Common myeloid progenitor, CD34-positive (primary cell): ENCODE data around the gene APOA1.

Source experiments
- CTCF ChIA-PET: fragments of 350-600 bp; sonication (Branson Sonifier 250); formaldehyde crosslinking; loops from one replicate; lab custom pipeline; 2021; ENCODE audit warnings: antibody characterized with exemption; lab: Charles Lee
- POLR2A ChIA-PET: fragments of 350-600 bp; sonication (Branson Sonifier 250); formaldehyde crosslinking; loops from one replicate; lab custom pipeline; 2021; ENCODE audit warnings: antibody characterized with exemption; lab: Charles Lee
- DNase-seq, 3 donors: peaks; one replicate each; pipeline versions ENCODE4 v3.0.0 to v3.0.0-alpha.2; 2013
- H3K27ac ChIP-seq, 2 experiments: 1 replicate in 1 of 2; 2 replicates in 1 of 2; pipeline ENCODE4 v1.7.0; 2013; ENCODE audit warnings: inconsistent platforms in 2 of 2, low read length in 2 of 2, mild to moderate bottlenecking in 2 of 2, low read depth in 1 of 2, moderate library complexity in 1 of 2; ENCODE audit not compliant: severe bottlenecking in 2 of 2, insufficient read depth in 1 of 2, poor library complexity in 1 of 2
- H3K27me3 ChIP-seq, 5 experiments: replicated peaks in 2 of 5; 1 replicate in 3 of 5; 2 replicates in 2 of 5; pipeline versions ENCODE4 v1.6.1 to v1.7.0; 2013; ENCODE audit warnings: low read length in 4 of 5, mild to moderate bottlenecking in 2 of 5, moderate library complexity in 2 of 5, inconsistent platforms in 1 of 5; ENCODE audit not compliant: insufficient read depth in 5 of 5, control insufficient read depth in 4 of 5
- H3K36me3 ChIP-seq, 4 experiments: 1 replicate in 2 of 4; 2 replicates in 2 of 4; pipeline versions ENCODE4 v1.6.1 to v1.7.0; 2013; ENCODE audit warnings: low read length in 3 of 4, control low read depth in 1 of 4, mild to moderate bottlenecking in 1 of 4; ENCODE audit not compliant: control insufficient read depth in 4 of 4, insufficient read depth in 4 of 4
- H3K4me1 ChIP-seq, 4 experiments: 1 replicate in 3 of 4; 2 replicates in 1 of 4; pipeline versions ENCODE4 v1.6.1 to v1.7.1; 2013; ENCODE audit warnings: low read length in 3 of 4, mild to moderate bottlenecking in 3 of 4, control low read depth in 1 of 4, inconsistent platforms in 1 of 4, moderate library complexity in 1 of 4; ENCODE audit not compliant: control insufficient read depth in 4 of 4, insufficient read depth in 4 of 4; ENCODE audit errors: control extremely low read depth in 1 of 4
- H3K4me3 ChIP-seq, 7 experiments: 1 replicate in 4 of 7; 2 replicates in 3 of 7; pipeline versions ENCODE4 v1.5.1 to v1.7.0; 2013; ENCODE audit warnings: mild to moderate bottlenecking in 7 of 7, low read length in 6 of 7, moderate library complexity in 6 of 7, inconsistent platforms in 2 of 7, low read depth in 2 of 7, control low read depth in 1 of 7; ENCODE audit not compliant: insufficient read depth in 4 of 7, control insufficient read depth in 1 of 7; ENCODE audit errors: extremely low read depth in 1 of 7
- H3K9me3 ChIP-seq, 5 experiments: 1 replicate in 4 of 5; 2 replicates in 1 of 5; pipeline versions ENCODE4 v1.6.1 to v1.7.1; 2013; ENCODE audit warnings: low read length in 4 of 5, mild to moderate bottlenecking in 2 of 5, inconsistent platforms in 1 of 5, low read depth in 1 of 5, moderate library complexity in 1 of 5; ENCODE audit not compliant: control insufficient read depth in 4 of 5, insufficient read depth in 2 of 5; ENCODE audit errors: control extremely low read depth in 1 of 5
- WGBS: methylation state at CpG from one replicate; pipeline ENCODE4 v1.1.5; 2013; ENCODE audit not compliant: insufficient coverage; 5-methylcytosine and 5-hydroxymethylcytosine counted together

Gene APOA1

GRCh38 chr11:116788534-116788933, 48.9 kb downstream of the APOA1 start:
- peak overlapping the region; percentile 76 to 93 (median 86) for H3K4me3 ChIP-seq
- no CpG with 5 or more reads among the region's 4 CpGs for WGBS
- CTCF ChIA-PET: interaction anchor here (1.1 to 9.8 kb wide), 9 partner anchors 12 to 320 kb away, joined by 3 to 134 read pairs (median 14); partner anchors contain the start of gene APOA1
- peaks cover 16 to 32% (median 24%) of the 10 kb centered on the region in 4 experiments for H3K36me3 ChIP-seq
- peaks cover 0 to 27% (median 21%) of the 10 kb centered on the region in 4 experiments for H3K4me1 ChIP-seq
- no peak for DNase-seq
- POLR2A ChIA-PET: interaction anchor here (0.6 to 1.3 kb wide), 2 partner anchors 17 to 47 kb away, joined by 3 read pairs; no protein-coding TSS in a partner anchor
- H3K27ac ChIP-seq: peak overlapping the region in 1 of 2 experiments; percentile 77
- no peaks in the 10 kb centered on the region for H3K9me3 ChIP-seq
- peaks cover 0 to 2% (median 0%) of the 10 kb centered on the region in 5 experiments for H3K27me3 ChIP-seq

DNA sequence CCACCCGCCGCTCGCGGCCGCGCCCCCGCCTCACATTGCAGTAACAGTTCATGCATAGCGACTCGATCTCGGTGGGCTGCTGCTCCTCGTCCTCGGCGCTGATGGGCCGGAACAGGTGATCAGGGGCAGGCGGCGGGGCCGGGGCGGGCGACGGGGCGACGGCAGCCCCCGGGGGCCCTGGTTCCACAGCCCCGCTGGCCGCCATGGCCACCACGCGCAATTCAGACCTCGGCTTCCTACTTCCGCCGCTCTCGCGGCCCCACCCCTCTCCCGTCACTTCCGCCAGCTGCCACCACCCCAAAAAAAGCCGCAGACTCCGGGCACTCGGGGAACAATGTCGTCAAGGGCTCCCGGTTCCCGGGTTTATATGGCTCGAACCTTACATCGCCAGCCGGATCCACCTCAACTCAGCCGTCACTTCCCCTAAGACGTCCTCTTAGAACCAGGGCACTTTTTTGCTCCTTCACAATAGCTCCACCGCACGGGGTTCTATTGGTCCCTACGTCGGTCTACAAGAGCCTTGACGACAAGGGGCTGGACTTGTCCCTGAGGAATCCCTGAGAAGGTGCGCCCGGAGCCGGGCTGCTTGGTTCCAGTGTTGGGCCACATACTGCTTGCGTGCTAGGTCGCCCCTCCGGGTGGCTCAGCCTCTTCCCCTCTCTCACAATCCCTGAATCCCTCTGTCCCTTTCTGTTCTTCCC, 49.5 kb downstream of the APOA1 start, which contains the start of gene ZPR1:
Gene ZPR1 (minus strand): TSS at position 238 of the 701 bp plus-strand sequence. CDS start 33 bp downstream, at position 205.
- DNase-seq: peak; percentile 75 to 83 (median 81)
- peak within 1 kb of the TSS; percentile 76 to 93 (median 86) for H3K4me3 ChIP-seq
- H3K27me3 ChIP-seq: peaks cover 0 to 2% (median 0%) of the 10 kb centered on the region in 5 experiments
- no peaks in the 10 kb centered on the region for H3K9me3 ChIP-seq
- H3K4me1 ChIP-seq: peaks cover 0 to 27% (median 21%) of the 10 kb centered on the region in 4 experiments
- POLR2A ChIA-PET: interaction anchor here (0.6 to 1.5 kb wide), 3 partner anchors 15 to 48 kb away, joined by 3 to 6 read pairs (median 3); partner anchors contain the start of gene BUD13
- peaks cover 18 to 38% (median 28%) of the 10 kb centered on the region in 4 experiments for H3K36me3 ChIP-seq
- H3K27ac ChIP-seq: peak within 1 kb of the TSS; percentile 77
- WGBS: under 1% methylated on average over 45 of the region's 56 CpGs
- CTCF ChIA-PET: interaction anchor here (1.1 to 9.8 kb wide), 11 partner anchors 12 to 458 kb away, joined by 3 to 134 read pairs (median 6); partner anchors contain the start of genes APOA1 and BUD13

DNA sequence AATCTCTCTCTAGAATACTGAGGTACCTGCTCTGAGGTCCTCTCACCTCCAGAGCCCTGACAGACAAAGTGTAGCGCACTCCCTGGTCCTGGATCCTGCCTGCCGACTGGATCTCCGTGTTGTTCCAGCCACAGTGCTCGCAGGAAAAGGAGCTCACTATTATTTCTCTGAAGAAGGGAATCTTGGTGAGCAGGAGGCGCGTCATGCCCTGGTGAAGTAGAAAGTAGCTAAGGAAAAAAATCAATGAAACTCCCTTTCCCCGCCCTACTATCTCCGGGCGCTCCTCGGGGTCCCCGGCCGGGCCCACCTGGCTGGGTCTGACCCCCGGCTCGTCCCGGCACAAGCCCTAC, 50.0 kb downstream of the APOA1 start:
- Histone ChIP-seq H3K36me3 (peaks cover 21 to 43% (median 33%) of the 10 kb centered on the region in 4 experiments), H3K9me3 (no peaks in the 10 kb centered on the region), H3K27me3 (peaks cover 0 to 2% (median 0%) of the 10 kb centered on the region in 5 experiments), H3K4me1 (peaks cover 0 to 27% (median 21%) of the 10 kb centered on the region in 4 experiments), H3K27ac (peak overlapping the region; percentile 77), H3K4me3 (peak overlapping the region; percentile 76 to 93 (median 86))
- 0% methylated on average over 12 of the region's 15 CpGs for WGBS
- POLR2A ChIA-PET: interaction anchor here (1.3 to 1.5 kb wide), 2 partner anchors 15 to 48 kb away, joined by 3 to 6 read pairs; partner anchors contain the start of gene BUD13
- CTCF ChIA-PET: interaction anchor here (1.1 to 9.8 kb wide), 10 partner anchors 11 to 458 kb away, joined by 3 to 134 read pairs (median 4); partner anchors contain the start of genes APOA1 and BUD13
- no peak for DNase-seq

- ChIA-PET CTCF (interaction anchor here (0.9 to 9.8 kb wide), 11 partner anchors 11 to 459 kb away, joined by 3 to 134 read pairs (median 3); partner anchors contain the start of genes APOA1 and BUD13), POLR2A (interaction anchor here (1.5 kb wide), 1 partner anchor 14 kb away, joined by 6 read pairs; the partner anchor contains the start of gene BUD13)
- H3K9me3 ChIP-seq: no peaks in the 10 kb centered on the region
- WGBS: 83% methylated on average over 3 of the region's 5 CpGs
- no peak for DNase-seq
- peaks cover 0 to 27% (median 21%) of the 10 kb centered on the region in 4 experiments for H3K4me1 ChIP-seq
- peaks cover 0 to 2% (median 0%) of the 10 kb centered on the region in 5 experiments for H3K27me3 ChIP-seq
- H3K27ac ChIP-seq: peak overlapping the region; percentile 77
- peak overlapping the region; percentile 76 to 93 (median 86) for H3K4me3 ChIP-seq
- H3K36me3 ChIP-seq: peaks cover 21 to 47% (median 36%) of the 10 kb centered on the region in 4 experiments
Measured at GRCh38 chr11:116786966-116787365, 50.5 kb downstream of the APOA1 start.

DNA sequence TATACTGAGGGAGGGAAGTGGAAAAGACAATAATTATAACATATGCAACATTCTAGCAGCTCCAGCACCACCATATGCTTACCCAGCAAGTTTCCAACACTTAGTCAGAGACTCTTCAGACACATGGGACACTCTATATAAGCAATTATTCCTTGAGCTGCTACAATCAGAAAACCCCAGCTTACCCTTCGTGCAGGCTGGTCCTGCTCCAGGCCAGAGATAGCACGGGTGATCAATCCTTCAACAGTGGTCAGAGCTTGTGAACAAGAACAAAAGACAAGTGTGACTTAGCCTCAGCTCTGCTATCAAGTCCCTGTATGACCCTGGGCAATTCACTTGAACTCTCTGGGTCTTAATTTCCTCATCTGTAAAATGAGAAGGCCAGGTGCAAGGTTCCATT, 51.1 kb downstream of the APOA1 start:
- Histone ChIP-seq H3K4me3 (peak overlapping the region in 2 of 7 experiments; percentile 87 to 90), H3K4me1 (peaks cover 0 to 23% (median 17%) of the 10 kb centered on the region in 4 experiments), H3K36me3 (peaks cover 22 to 51% (median 39%) of the 10 kb centered on the region in 4 experiments), H3K27ac (no peak overlapping the region), H3K27me3 (peaks cover 0 to 2% (median 0%) of the 10 kb centered on the region in 5 experiments), H3K9me3 (no peaks in the 10 kb centered on the region)
- no peak for DNase-seq
- CTCF ChIA-PET: interaction anchor here (0.6 to 9.8 kb wide), 9 partner anchors 9 to 444 kb away, joined by 3 to 134 read pairs (median 3); partner anchors contain the start of genes APOA1 and PAFAH1B2
- 100% methylated on average over 2 of the region's 2 CpGs for WGBS
- POLR2A ChIA-PET: interaction anchor here (1.5 kb wide), 1 partner anchor 14 kb away, joined by 6 read pairs; the partner anchor contains the start of gene BUD13
